GM20000 (cell line): Measurements from ENCODE around the gene ZNF823.
A peak's percentile ranks its signal among the peaks of the same experiment; 100 is the strongest.
"Not testable (repeated sequence)": the region's sequence is repeated elsewhere in the genome, so short reads cannot be mapped to it uniquely, and the experiment has no call there.

Source experiments
- DNase-seq: peaks from one replicate; pipeline ENCODE4 v3.0.0; 2012; ENCODE audit warnings: low spot score
- CTCF ChIP-seq: IDR thresholded peaks from 2 replicates; pipeline ENCODE4 v1.5.1; 2012; ENCODE audit warnings: mild to moderate bottlenecking, control low read depth; ENCODE audit errors: extremely low read depth, missing control alignments

ZNF823 gene

GRCh38 chr19:11685676-11686650 lies 52.8 kb downstream of the ZNF823 start:
- peak; percentile 32 for DNase-seq
- no peak for TF ChIP-seq CTCF

DNA sequence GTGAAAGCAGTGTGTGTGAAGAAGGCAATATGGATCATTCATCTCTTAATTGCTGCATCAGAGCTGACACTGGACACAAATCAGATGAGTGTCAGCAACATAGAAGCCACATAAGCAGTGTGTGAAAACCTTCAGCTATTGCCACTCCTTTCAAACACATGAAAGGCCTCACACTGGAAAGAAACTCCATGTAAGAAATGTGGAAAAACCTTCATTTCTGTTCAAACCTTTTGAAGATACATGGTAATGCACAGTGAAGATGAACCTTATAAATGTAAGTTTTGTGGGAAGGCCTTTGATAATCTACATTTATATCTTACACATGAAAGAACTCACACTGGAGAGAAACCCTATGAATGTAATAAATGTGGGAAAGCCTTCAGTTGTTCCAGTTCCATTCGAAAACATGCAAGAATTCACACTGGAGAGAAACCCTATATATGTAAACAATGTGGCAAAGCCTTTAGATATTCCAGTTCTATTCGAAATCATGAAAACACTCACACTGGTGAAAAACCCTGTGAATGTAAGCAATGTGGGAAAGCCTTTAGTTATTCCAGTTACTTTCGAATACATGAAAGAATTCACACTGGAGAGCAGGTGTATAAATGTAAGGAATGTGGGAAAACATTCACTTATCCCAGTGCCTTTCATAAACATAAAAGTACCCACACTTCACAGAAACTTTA lies 53.6 kb downstream of the ZNF823 start:
- no peak for DNase-seq
- no peak for TF ChIP-seq CTCF

- TF ChIP-seq CTCF, result no peak
- DNase-seq, result no peak
Observed at GRCh38 chr19:11680689-11681302, 58.0 kb downstream of the ZNF823 start.

DNA sequence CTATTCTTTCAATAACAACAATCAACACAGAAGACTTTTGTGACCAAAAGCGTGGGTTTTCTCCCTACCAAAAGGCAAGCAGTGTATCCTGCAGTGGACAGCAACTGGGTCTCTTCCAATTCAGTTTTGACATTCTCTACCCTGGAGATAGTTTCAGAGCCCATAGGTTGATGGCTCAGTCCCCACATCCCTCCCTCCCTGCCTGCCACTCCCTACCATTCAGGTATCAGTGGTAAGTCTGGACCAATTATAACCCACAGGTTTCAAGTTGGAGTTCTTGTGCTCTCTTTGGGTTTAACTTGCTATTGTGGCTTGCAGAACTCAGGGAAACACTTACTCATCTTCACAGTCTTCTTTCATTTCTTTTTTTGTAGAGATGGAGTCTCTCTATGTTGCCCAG lies 60.2 kb downstream of the ZNF823 start:
- TF ChIP-seq CTCF, result no peak
- no peak for DNase-seq

DNA sequence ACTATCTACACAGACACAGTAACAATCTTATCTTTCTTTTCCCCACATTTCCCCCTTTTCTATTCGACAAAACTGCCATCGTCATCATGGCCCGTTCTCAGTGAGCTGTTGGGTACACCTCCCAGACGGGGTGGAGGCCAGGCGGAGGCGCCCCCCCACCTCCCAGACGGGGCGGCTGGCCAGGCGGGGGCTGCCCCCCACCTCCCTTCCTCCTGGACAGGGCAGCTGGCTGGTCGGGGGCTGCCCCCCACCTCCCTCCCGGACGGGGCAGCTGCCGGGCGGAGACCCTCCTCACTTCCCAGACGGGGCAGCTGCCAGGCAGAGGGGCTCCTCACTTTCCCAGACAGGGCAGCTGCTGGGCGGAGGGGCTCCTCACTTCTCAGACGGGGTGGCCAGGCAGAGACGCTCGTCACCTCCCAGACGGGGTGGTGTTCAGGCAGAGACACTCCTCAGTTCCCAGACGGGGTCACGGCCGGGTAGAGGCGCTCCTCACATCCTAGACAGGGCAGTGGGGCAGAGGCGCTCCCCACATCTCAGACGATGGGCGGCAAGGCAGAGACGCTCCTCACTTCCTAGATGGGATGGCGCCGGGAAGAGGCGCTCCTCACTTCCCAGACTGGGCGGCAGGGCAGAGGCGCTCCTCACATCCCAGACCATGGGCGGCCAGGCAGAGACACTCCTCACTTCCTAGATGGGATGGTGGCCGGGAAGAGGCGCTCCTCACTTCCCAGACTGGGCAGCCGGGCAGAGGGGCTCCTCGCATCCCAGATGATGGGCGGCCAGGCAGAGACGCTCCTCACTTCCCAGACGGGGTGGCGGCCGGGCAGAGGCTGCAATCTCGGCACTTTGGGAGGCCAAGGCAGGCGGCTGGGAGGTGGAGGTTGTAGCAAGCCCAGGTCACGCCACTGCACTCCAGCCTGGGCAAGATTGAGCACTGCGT lies 61.8 kb downstream of the ZNF823 start:
- DNase-seq, result not testable (repeated sequence)

GRCh38 chr19:11675569-11675968 lies 63.2 kb downstream of the ZNF823 start:
- TF ChIP-seq CTCF, result no peak
- DNase-seq, result no peak

GRCh38 chr19:11674067-11674492 lies 64.7 kb downstream of the ZNF823 start:
- DNase-seq, result peak; percentile 27

More at GRCh38 chr19:11674067-11674492, 64.7 kb downstream of the ZNF823 start:
- TF ChIP-seq CTCF, result no peak
